ENCODE results near the gene RHOG. TPM values are rescaled to one million over a fixed set of nuclear protein-coding genes. Genes with fewer than 3 reads are reported as not detected.

RHOG gene
- total and polyA plus RNA-seq, 10 donors, result 102 to 256 (median 150) TPM

DNA sequence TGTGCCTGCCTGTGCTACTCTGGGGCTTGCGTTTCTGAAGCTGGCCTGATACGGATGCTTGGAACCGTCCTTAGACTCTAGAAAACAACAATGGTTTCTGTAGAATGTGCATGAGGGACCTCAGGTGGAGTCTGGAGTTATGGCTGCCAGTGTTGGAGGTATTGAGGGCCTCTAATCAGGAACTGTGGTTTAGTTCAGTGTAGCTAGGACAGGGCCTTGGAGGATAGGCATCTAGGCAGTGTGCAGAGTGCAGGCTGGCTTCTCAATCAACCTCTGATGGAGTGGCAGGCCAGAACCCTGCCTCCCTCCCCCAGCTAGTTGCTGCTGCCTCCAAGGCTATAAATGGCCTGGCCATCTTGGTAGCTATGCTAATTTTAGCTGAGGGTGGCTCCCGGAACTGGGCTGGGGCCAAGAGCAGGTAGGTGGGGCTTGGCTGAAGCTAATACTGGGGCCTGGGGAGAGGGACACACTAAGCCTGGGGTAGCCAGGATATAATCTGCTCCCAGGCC lies 18.7 kb upstream of the RHOG start:
- Histone ChIP-seq H3K27ac (peak overlapping the region in 6 of 8 donors; percentile 5 to 100 (median 72)), H3K9me3 (no peaks in the 10 kb centered on the region), H3K36me3 (no peaks in the 10 kb centered on the region), H3K4me3 (peak overlapping the region in 3 of 8 donors; percentile 6 to 94 (median 85)), H3K27me3 (replicated peaks in 1 of 7) (no peaks in the 10 kb centered on the region), H3K4me1 (peaks cover 46 to 89% (median 83%) of the 10 kb centered on the region in 6 donors)
- TF ChIP-seq, protein P1, sequence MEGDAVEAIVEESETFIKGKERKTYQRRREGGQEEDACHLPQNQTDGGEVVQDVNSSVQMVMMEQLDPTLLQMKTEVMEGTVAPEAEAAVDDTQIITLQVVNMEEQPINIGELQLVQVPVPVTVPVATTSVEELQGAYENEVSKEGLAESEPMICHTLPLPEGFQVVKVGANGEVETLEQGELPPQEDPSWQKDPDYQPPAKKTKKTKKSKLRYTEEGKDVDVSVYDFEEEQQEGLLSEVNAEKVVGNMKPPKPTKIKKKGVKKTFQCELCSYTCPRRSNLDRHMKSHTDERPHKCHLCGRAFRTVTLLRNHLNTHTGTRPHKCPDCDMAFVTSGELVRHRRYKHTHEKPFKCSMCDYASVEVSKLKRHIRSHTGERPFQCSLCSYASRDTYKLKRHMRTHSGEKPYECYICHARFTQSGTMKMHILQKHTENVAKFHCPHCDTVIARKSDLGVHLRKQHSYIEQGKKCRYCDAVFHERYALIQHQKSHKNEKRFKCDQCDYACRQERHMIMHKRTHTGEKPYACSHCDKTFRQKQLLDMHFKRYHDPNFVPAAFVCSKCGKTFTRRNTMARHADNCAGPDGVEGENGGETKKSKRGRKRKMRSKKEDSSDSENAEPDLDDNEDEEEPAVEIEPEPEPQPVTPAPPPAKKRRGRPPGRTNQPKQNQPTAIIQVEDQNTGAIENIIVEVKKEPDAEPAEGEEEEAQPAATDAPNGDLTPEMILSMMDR (IDR thresholded peaks at IDR 0.05 in 8 of 11, conservative IDR thresholded peaks at IDR 0.05 in 3 of 11), result no peak
- no peak for TF ChIP-seq POLR2AphosphoS5 (IDR thresholded peaks at IDR 0.05)
- TF ChIP-seq POLR2A (IDR thresholded peaks at IDR 0.05), result no peak
- 56 to 67% (median 66%) methylated on average over 3 to 4 of the region's 4 CpGs for WGBS, 5 donors
- intact Hi-C loops (cut with DNase I; ENCODE audit: low total_unique reads), result loop anchor here (5.0 kb wide), 1 partner anchor 88 kb away; no protein-coding TSS in a partner anchor
- peak; percentile 81 for DNase-seq

DNA sequence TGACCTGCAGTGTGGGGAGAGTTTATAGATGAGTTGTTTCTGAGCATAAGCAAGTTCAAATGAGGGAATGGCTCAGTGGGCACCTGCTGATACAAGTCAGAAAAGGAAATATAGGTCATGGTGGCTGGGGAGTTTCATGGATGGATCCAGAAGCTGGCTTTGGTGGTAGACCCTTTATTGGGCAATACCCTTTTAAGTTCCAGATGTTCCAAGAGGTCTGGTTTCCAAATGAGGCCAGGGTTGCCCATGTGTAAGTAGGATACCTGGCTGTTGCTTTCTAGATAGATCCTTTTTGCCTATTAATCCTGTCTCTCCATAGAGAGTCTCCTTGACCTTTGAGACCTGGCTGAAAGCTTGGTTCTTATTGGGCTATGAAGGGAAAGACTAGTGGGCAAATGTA lies 16.9 kb upstream of the RHOG start:
- peak overlapping the region in 6 of 8 donors; percentile 85 to 94 (median 92) for H3K4me3 ChIP-seq
- peaks cover 48 to 91% (median 84%) of the 10 kb centered on the region in 6 donors for H3K4me1 ChIP-seq
- no peak for TF ChIP-seq POLR2AphosphoS5 (IDR thresholded peaks at IDR 0.05)
- no peak for TF ChIP-seq POLR2A (IDR thresholded peaks at IDR 0.05)
- TF ChIP-seq, protein P1 (IDR thresholded peaks at IDR 0.05 in 8 of 11, conservative IDR thresholded peaks at IDR 0.05 in 3 of 11), result no peak
- H3K27me3 ChIP-seq (replicated peaks in 1 of 7), result no peaks in the 10 kb centered on the region
- H3K27ac ChIP-seq, result peak overlapping the region in 5 of 8 donors; percentile 29 to 100 (median 99)
- no peaks in the 10 kb centered on the region for H3K9me3 ChIP-seq
- no peaks in the 10 kb centered on the region for H3K36me3 ChIP-seq
- DNase-seq, result no peak
- intact Hi-C loops (cut with DNase I; ENCODE audit: low total_unique reads), result loop anchor here (5.0 kb wide), 1 partner anchor 90 kb away; no protein-coding TSS in a partner anchor

DNA sequence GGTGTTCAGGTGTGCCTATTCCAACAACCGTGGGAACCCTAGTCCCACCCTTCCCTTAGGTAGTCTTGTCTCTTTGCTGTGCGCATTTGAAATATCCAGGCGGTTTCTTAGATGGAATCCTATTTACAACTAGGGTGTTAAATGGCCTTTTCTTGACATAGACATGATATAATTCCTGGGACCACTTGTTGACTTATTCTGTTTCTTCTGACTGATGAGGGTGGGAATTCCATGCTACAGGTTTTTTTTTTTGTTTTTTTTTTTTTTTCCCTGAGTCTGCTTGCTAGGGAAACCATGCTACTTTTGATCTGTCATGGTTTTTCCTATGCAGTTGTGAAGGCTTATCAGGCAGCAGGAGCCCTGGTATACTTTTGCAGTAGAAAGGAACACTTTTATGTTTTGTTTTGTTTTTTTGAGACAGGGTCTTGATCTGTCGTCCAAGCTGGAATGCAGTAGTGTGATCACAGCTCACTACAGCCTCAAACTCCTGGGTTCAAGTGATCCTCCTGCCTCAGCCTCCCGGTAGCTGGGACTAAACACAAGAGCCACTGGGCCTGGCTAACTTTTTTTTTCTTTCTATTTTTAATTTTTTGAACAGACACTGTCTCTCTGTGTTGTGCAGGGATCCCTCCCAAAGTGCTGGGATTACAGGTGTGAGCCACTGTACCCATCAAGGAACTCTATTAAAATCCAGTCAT lies 16.2 kb upstream of the RHOG start:
- no peaks in the 10 kb centered on the region for H3K9me3 ChIP-seq
- DNase-seq, result no peak
- 50 to 69% (median 57%) methylated on average over 5 of the region's 5 CpGs for WGBS, 5 donors
- peak overlapping the region; percentile 85 to 94 (median 92) for H3K4me3 ChIP-seq
- intact Hi-C loops (cut with DNase I; ENCODE audit: low total_unique reads), result loop anchor here (5.0 kb wide), 1 partner anchor 90 kb away; no protein-coding TSS in a partner anchor
- no peaks in the 10 kb centered on the region for H3K27me3 ChIP-seq (replicated peaks in 1 of 7)
- H3K4me1 ChIP-seq, result peaks cover 48 to 88% (median 80%) of the 10 kb centered on the region in 6 donors
- H3K36me3 ChIP-seq, result no peaks in the 10 kb centered on the region
- TF ChIP-seq POLR2AphosphoS5 (IDR thresholded peaks at IDR 0.05) (no peak), POLR2A (IDR thresholded peaks at IDR 0.05) (no peak)
- TF ChIP-seq, protein P1 (IDR thresholded peaks at IDR 0.05 in 8 of 11, conservative IDR thresholded peaks at IDR 0.05 in 3 of 11), result no peak
- peak overlapping the region; percentile 85 to 100 (median 98) for H3K27ac ChIP-seq

All from spleen (tissue), 11 donors.